ENCODE results near the gene FAM47E.
A peak's percentile ranks its signal among the peaks of the same experiment; 100 is the strongest.

FAM47E gene

GRCh38 chr4:76251441-76252270 is at the start of gene FAM47E:
FAM47E (plus strand) TSS chr4:76251721; CDS start chr4:76251747, 26 bp downstream.
- Histone ChIP-seq H3K9me3 (peaks cover 20% of the 10 kb centered on the region), H3K9ac (no peak within 1 kb of the TSS), H3K4me1 (no peaks in the 10 kb centered on the region), H4K20me1 (no peaks in the 10 kb centered on the region), H3K4me3 (0 out of 2 replicates have a peak within 1 kb of the TSS, but pooled peaks have one; percentile 32), H3K36me3 (no peaks in the 10 kb centered on the region), H3K4me2 (no peak within 1 kb of the TSS), H3K27ac (no peak within 1 kb of the TSS), H3K27me3 (peaks cover 22% of the 10 kb centered on the region)
- TF ChIP-seq Cebpa-rat (IDR thresholded peaks at IDR 0.05), result no peak

- H3K4me2 ChIP-seq, result no peak overlapping the region
- H3K9ac ChIP-seq, result no peak overlapping the region
- peaks cover 44% of the 10 kb centered on the region for H3K4me1 ChIP-seq
- peaks cover 32% of the 10 kb centered on the region; the same call in 1 of the 2 replicates for H4K20me1 ChIP-seq
- no peaks in the 10 kb centered on the region for H3K36me3 ChIP-seq
- no peak overlapping the region for H3K27ac ChIP-seq
- H3K4me3 ChIP-seq, result no peak overlapping the region
- no peaks in the 10 kb centered on the region for H3K9me3 ChIP-seq
- no peak for TF ChIP-seq Cebpa-rat (IDR thresholded peaks at IDR 0.05)
- H3K27me3 ChIP-seq, result no peaks in the 10 kb centered on the region
Measured at GRCh38 chr4:76203541-76203940, 48.0 kb upstream of the FAM47E start.

- Histone ChIP-seq H3K36me3 (no peaks in the 10 kb centered on the region), H3K4me2 (no peak overlapping the region), H3K27me3 (no peaks in the 10 kb centered on the region), H4K20me1 (peaks cover 41% of the 10 kb centered on the region; the same call in 1 of the 2 replicates), H3K9ac (no peak overlapping the region), H3K27ac (no peak overlapping the region), H3K4me3 (no peak overlapping the region), H3K9me3 (no peaks in the 10 kb centered on the region), H3K4me1 (peaks cover 44% of the 10 kb centered on the region)
- TF ChIP-seq Cebpa-rat (IDR thresholded peaks at IDR 0.05), result no peak
Measured at GRCh38 chr4:76204936-76205335, 46.6 kb upstream of the FAM47E start.

- no peaks in the 10 kb centered on the region for H3K9me3 ChIP-seq
- TF ChIP-seq Cebpa-rat (IDR thresholded peaks at IDR 0.05), result no peak
- H3K4me1 ChIP-seq, result peaks cover 44% of the 10 kb centered on the region
- H4K20me1 ChIP-seq, result peaks cover 45% of the 10 kb centered on the region; the same call in 1 of the 2 replicates
- no peak overlapping the region for H3K4me2 ChIP-seq
- H3K27me3 ChIP-seq, result no peaks in the 10 kb centered on the region
- no peak overlapping the region for H3K27ac ChIP-seq
- no peak overlapping the region for H3K4me3 ChIP-seq
- no peak overlapping the region for H3K9ac ChIP-seq
- H3K36me3 ChIP-seq, result no peaks in the 10 kb centered on the region
Measured at GRCh38 chr4:76205476-76205875, 46.0 kb upstream of the FAM47E start.

GRCh38 chr4:76206222-76206942 is 45.1 kb upstream of the FAM47E start:
- H3K4me1 ChIP-seq, result peaks cover 44% of the 10 kb centered on the region
- TF ChIP-seq Cebpa-rat (IDR thresholded peaks at IDR 0.05), result no peak
- H3K9ac ChIP-seq, result no peak overlapping the region
- H3K4me2 ChIP-seq, result no peak overlapping the region
- no peak overlapping the region for H3K27ac ChIP-seq
- H3K4me3 ChIP-seq, result no peak overlapping the region
- no peaks in the 10 kb centered on the region for H3K36me3 ChIP-seq
- peaks cover 54% of the 10 kb centered on the region; the same call in 1 of the 2 replicates for H4K20me1 ChIP-seq
- H3K27me3 ChIP-seq, result no peaks in the 10 kb centered on the region
- no peaks in the 10 kb centered on the region for H3K9me3 ChIP-seq

- no peaks in the 10 kb centered on the region for H3K9me3 ChIP-seq
- no peaks in the 10 kb centered on the region for H3K36me3 ChIP-seq
- H4K20me1 ChIP-seq, result peaks cover 66% of the 10 kb centered on the region
- H3K9ac ChIP-seq, result no peak overlapping the region
- peaks cover 52% of the 10 kb centered on the region for H3K4me1 ChIP-seq
- H3K27ac ChIP-seq, result no peak overlapping the region
- H3K4me3 ChIP-seq, result no peak overlapping the region
- no peaks in the 10 kb centered on the region for H3K27me3 ChIP-seq
- no peak overlapping the region for H3K4me2 ChIP-seq
- no peak for TF ChIP-seq Cebpa-rat (IDR thresholded peaks at IDR 0.05)
Measured at GRCh38 chr4:76207549-76207948, 44.0 kb upstream of the FAM47E start.

- Histone ChIP-seq H3K27me3 (no peaks in the 10 kb centered on the region), H3K4me2 (peak overlapping the region; percentile 79), H3K27ac (peak overlapping the region; percentile 56), H3K4me1 (peaks cover 55% of the 10 kb centered on the region), H4K20me1 (peaks cover 71% of the 10 kb centered on the region), H3K9me3 (no peaks in the 10 kb centered on the region), H3K36me3 (no peaks in the 10 kb centered on the region), H3K4me3 (no peak overlapping the region), H3K9ac (peak overlapping the region; percentile 45; the same call in 1 of the 2 replicates)
- no peak for TF ChIP-seq Cebpa-rat (IDR thresholded peaks at IDR 0.05)
Measured at GRCh38 chr4:76208005-76208765, 43.3 kb upstream of the FAM47E start.

- Histone ChIP-seq H3K4me3 (no peak overlapping the region), H3K9ac (no peak overlapping the region), H3K9me3 (no peaks in the 10 kb centered on the region), H4K20me1 (peaks cover 70% of the 10 kb centered on the region), H3K4me2 (no peak overlapping the region; the same call in 1 of the 2 replicates), H3K27me3 (no peaks in the 10 kb centered on the region), H3K27ac (no peak overlapping the region), H3K4me1 (peaks cover 64% of the 10 kb centered on the region), H3K36me3 (no peaks in the 10 kb centered on the region)
- no peak for TF ChIP-seq Cebpa-rat (IDR thresholded peaks at IDR 0.05)
Measured at GRCh38 chr4:76209881-76210280, 41.6 kb upstream of the FAM47E start.

- Histone ChIP-seq H3K9me3 (no peaks in the 10 kb centered on the region), H3K27ac (no peak overlapping the region), H3K27me3 (no peaks in the 10 kb centered on the region), H3K36me3 (no peaks in the 10 kb centered on the region), H3K4me2 (peak overlapping the region; percentile 17; the same call in 1 of the 2 replicates), H3K4me1 (peaks cover 68% of the 10 kb centered on the region), H3K4me3 (no peak overlapping the region), H3K9ac (no peak overlapping the region), H4K20me1 (peaks cover 64% of the 10 kb centered on the region)
- TF ChIP-seq Cebpa-rat (IDR thresholded peaks at IDR 0.05), result no peak
Measured at GRCh38 chr4:76210452-76210851, 41.1 kb upstream of the FAM47E start.
